ENCODE measurements around the gene GLI1. TPM values are rescaled to one million over a fixed set of nuclear protein-coding genes. Genes with fewer than 3 reads are reported as not detected.
"Not testable (repeated sequence)": the region's sequence is repeated elsewhere in the genome, so short reads cannot be mapped to it uniquely, and the experiment has no call there.

Gene GLI1
- total RNA-seq, 4 donors from 2014 or later = 1.0 TPM; not detected in 3

- Histone ChIP-seq H3K4me3 (no peak overlapping the region), H3K4me1 (no peaks in the 10 kb centered on the region), H3K9me3 (no peaks in the 10 kb centered on the region), H3K36me3 (no peaks in the 10 kb centered on the region), H3K27me3 (no peaks in the 10 kb centered on the region), H3K27ac (no peak overlapping the region)
- TF ChIP-seq POLR2A (IDR thresholded peaks at IDR 0.05) (no peak), CTCF (IDR thresholded peaks at IDR 0.05 in 4 of 5, conservative IDR thresholded peaks at IDR 0.05 in 1 of 5) (no peak)
- intact Hi-C loops (cut with DNase I; ENCODE audit: low total_unique reads) (no loop called here), in situ Hi-C loops (cut with MboI; ENCODE audit: low sequenced_read_pairs in 4 of 4) (loop anchor here in 2 of 4 donors (10.0 to 25.0 kb wide), 2 partner anchors 176 to 194 kb away; partner anchors contain the start of gene STAC3 (in 1 of the 2))
- ATAC-seq (no peak), DNase-seq (no peak)
Measured at GRCh38 chr12:57438400-57438799, 21.2 kb upstream of the GLI1 start.

GRCh38 chr12:57439762-57440266 is 19.8 kb upstream of the GLI1 start:
- no peaks in the 10 kb centered on the region for H3K9me3 ChIP-seq
- no peaks in the 10 kb centered on the region for H3K4me1 ChIP-seq
- TF ChIP-seq CTCF (IDR thresholded peaks at IDR 0.05 in 4 of 5, conservative IDR thresholded peaks at IDR 0.05 in 1 of 5) = no peak
- TF ChIP-seq POLR2A (IDR thresholded peaks at IDR 0.05) = no peak
- H3K4me3 ChIP-seq = no peak overlapping the region
- H3K27me3 ChIP-seq = no peaks in the 10 kb centered on the region
- no peaks in the 10 kb centered on the region for H3K36me3 ChIP-seq
- intact Hi-C loops (cut with DNase I; ENCODE audit: low total_unique reads) (no loop called here), in situ Hi-C loops (cut with MboI; ENCODE audit: low sequenced_read_pairs in 4 of 4) (loop anchor here in 2 of 4 donors (10.0 to 25.0 kb wide), 2 partner anchors 178 to 195 kb away; partner anchors contain the start of gene STAC3 (in 1 of the 2))
- ATAC-seq (no peak), DNase-seq (no peak)
- H3K27ac ChIP-seq = no peak overlapping the region

GRCh38 chr12:57441393-57441792 is 18.2 kb upstream of the GLI1 start:
- intact Hi-C loops (cut with DNase I; ENCODE audit: low total_unique reads); ATAC-seq; H3K4me1 ChIP-seq; DNase-seq; H3K4me3 ChIP-seq; H3K36me3 ChIP-seq; H3K9me3 ChIP-seq; H3K27ac ChIP-seq; H3K27me3 ChIP-seq: not testable (repeated sequence)
- in situ Hi-C loops (cut with MboI; ENCODE audit: low sequenced_read_pairs in 4 of 4) = loop anchor here in 1 of 4 donors (25.0 kb wide), 1 partner anchor 179 kb away; the partner anchor contains the start of gene STAC3

GRCh38 chr12:57441846-57442427 is 17.6 kb upstream of the GLI1 start:
- DNase-seq (no peak), ATAC-seq (no peak)
- H3K9me3 ChIP-seq = no peaks in the 10 kb centered on the region
- in situ Hi-C loops (cut with MboI; ENCODE audit: low sequenced_read_pairs in 4 of 4) (loop anchor here in 1 of 4 donors (25.0 kb wide), 1 partner anchor 180 kb away; the partner anchor contains the start of gene STAC3), intact Hi-C loops (cut with DNase I; ENCODE audit: low total_unique reads) (no loop called here)
- no peak for TF ChIP-seq CTCF (IDR thresholded peaks at IDR 0.05 in 4 of 5, conservative IDR thresholded peaks at IDR 0.05 in 1 of 5)
- TF ChIP-seq POLR2A (IDR thresholded peaks at IDR 0.05) = no peak
- no peak overlapping the region for H3K4me3 ChIP-seq
- no peak overlapping the region for H3K27ac ChIP-seq
- no peaks in the 10 kb centered on the region for H3K27me3 ChIP-seq
- H3K36me3 ChIP-seq = no peaks in the 10 kb centered on the region
- no peaks in the 10 kb centered on the region for H3K4me1 ChIP-seq

- DNase-seq; H3K4me1 ChIP-seq; H3K27me3 ChIP-seq; intact Hi-C loops (cut with DNase I; ENCODE audit: low total_unique reads); ATAC-seq; H3K4me3 ChIP-seq; H3K27ac ChIP-seq; H3K9me3 ChIP-seq; H3K36me3 ChIP-seq: not testable (repeated sequence)
- in situ Hi-C loops (cut with MboI; ENCODE audit: low sequenced_read_pairs in 4 of 4) = loop anchor here in 1 of 4 donors (25.0 kb wide), 1 partner anchor 182 kb away; the partner anchor contains the start of gene STAC3
Measured at GRCh38 chr12:57444337-57444736, 15.2 kb upstream of the GLI1 start.

All from gastrocnemius medialis (tissue), 4 donors.